DMS114 treated with DMSO at 0.1 percent for 48 hours (cell line): ENCODE measurements around the gene MEIS1.

ENCODE experiments used
- DNase-seq: peaks from one replicate; lab custom pipeline; 2025; ENCODE audit not compliant: unreplicated experiment; lab: John Stamatoyannopoulos, UW

Gene MEIS1

GRCh38 chr2:66578687-66579106 lies 143.8 kb downstream of the MEIS1 start:
- DNase-seq = no peak

- no peak for DNase-seq
Observed at GRCh38 chr2:66579186-66580126, 144.5 kb downstream of the MEIS1 start.

GRCh38 chr2:66580166-66581049 lies 145.5 kb downstream of the MEIS1 start:
- no peak for DNase-seq

GRCh38 chr2:66581339-66582103 lies 146.6 kb downstream of the MEIS1 start:
- DNase-seq = no peak

- no peak for DNase-seq
Observed at GRCh38 chr2:66582104-66582986, 147.4 kb downstream of the MEIS1 start.

- no peak for DNase-seq
Observed at GRCh38 chr2:66582987-66583880, 148.3 kb downstream of the MEIS1 start.

GRCh38 chr2:66583881-66584280 lies 149.0 kb downstream of the MEIS1 start:
- no peak for DNase-seq

- no peak for DNase-seq
Observed at GRCh38 chr2:66585587-66585986, 150.7 kb downstream of the MEIS1 start.

- DNase-seq = no peak
Observed at GRCh38 chr2:66587216-66587615, 152.3 kb downstream of the MEIS1 start.

GRCh38 chr2:66594001-66594400 lies 159.1 kb downstream of the MEIS1 start:
- no peak for DNase-seq

- no peak for DNase-seq
Observed at GRCh38 chr2:66595556-66595955, 160.6 kb downstream of the MEIS1 start.

- DNase-seq = no peak
Observed at GRCh38 chr2:66596256-66596655, 161.3 kb downstream of the MEIS1 start.

GRCh38 chr2:66601624-66602023 lies 166.7 kb downstream of the MEIS1 start:
- no peak for DNase-seq

- DNase-seq = no peak
Observed at GRCh38 chr2:66602341-66602740, 167.4 kb downstream of the MEIS1 start.

- DNase-seq = no peak
Observed at GRCh38 chr2:66604326-66604725, 169.4 kb downstream of the MEIS1 start.

- DNase-seq = no peak
Observed at GRCh38 chr2:66604976-66605375, 170.1 kb downstream of the MEIS1 start.

- no peak for DNase-seq
Observed at GRCh38 chr2:66607152-66607551, 172.2 kb downstream of the MEIS1 start.
